Fibroblast of skin of left quadriceps (primary cell): ENCODE results near the gene DRAM2.
A peak's percentile ranks its signal among the peaks of the same experiment; 100 is the strongest.
"Not testable (repeated sequence)": the region's sequence is repeated elsewhere in the genome, so short reads cannot be mapped to it uniquely, and the experiment has no call there.

ENCODE experiments used
- DNase-seq, 2 experiments: peaks; one replicate each; pipeline ENCODE4 v3.0.0-alpha.2; 2013; ENCODE audit warnings: low read depth in 2 of 2

The DRAM2 gene

DNA sequence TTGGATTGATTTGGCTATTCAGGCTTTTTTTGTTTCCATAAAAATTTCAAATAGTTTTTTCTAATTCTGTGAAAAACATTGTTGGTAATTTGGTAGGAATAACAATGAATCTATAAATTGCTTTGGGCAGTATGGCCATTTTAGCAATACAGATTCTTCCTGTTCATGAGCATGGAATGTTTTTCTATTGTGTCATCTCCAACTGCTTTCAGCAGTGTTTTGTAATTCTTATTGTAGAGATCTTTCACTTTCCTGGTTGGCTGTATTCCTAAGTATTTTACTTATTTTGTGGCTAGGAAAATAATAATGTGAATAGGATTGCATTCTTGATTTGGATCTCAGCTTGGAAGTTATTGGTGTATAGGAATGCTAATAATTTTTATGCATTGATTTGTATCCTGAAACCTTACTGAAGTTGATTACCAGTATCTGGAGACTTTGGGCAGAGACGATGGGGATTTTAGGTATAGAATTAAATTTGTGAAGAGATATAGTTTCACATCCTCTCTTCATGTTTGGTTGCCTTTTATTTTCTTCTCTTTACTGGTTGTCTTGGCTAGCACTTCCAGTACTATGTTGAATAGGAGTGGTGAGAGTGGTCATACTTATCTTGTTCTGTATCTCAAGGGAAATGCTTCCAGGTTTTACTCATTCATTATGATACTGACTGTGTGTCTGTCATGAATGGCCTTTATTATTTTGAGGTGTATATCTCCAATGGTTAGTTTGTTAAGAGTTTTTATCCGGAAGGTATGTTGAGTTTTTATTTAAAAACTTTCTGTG lies 57.3 kb downstream of the DRAM2 start:
- DNase-seq: peak; percentile 0 to 1

DNA sequence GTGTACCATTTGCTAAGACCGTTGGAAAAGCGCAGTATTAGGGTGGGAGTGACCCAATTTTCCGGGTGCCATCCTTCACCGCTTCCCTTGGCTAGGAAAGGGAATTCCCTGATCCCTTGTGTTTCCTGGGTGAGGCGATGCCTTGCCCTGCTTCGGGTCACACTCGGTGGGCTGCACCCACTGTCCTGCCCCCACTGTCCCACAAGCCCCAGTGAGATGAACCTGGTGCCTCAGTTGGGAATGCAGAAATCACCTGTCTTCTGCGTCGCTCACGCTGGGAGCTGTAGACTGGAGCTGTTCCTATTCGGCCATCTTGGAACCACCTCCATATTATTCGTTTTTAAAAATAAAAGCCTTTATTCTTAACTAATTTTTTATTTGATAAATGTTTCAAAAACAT lies 60.6 kb downstream of the DRAM2 start:
- not testable (repeated sequence) for DNase-seq

DNA sequence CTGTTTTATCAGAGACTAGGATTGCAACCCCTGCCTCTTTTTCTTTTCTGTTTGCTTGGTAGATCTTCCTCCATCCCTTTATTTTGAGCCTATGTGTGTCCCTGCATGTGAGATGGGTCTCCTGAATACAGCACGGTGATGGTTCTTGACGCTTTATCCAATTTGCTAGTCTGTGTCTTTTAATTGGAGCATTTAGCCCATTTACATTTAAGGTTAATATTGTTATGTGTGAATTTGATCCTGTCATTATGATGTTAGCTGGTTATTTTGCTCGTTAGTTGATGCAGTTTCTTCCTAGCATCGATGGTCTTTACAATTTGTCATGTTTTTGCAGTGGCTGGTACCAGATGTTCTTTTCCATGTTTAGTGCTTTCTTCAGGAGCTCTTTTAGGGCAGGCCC lies 62.6 kb downstream of the DRAM2 start:
- DNase-seq: not testable (repeated sequence)
